ENCODE results near the gene SLC10A1. TPM values are rescaled to one million over a fixed set of nuclear protein-coding genes. Genes with fewer than 3 reads are reported as not detected.

SLC10A1 gene
- total and polyA plus RNA-seq, 2 of the 8 experiments (the other 6 are each of a cell fraction or from before 2014, with no cell fraction given): not detected

DNA sequence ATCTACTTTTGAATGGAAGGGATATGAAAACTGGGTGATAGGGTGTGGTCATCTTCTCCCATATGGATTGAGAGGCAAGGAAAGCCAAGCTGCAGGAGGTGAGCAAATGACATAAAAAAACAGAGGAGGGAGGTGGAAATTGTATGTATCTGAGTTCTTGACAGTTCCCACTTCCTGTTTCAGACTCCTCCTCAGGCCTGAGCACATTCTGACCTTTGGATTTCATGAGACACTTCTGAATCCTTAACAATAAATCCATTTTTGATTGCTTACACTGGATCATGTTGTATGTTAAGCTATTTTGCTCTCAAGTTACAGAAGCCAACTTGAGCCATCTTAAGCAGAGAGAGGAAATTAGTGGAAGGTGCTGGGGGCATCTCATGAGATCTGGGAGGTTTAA, 41.7 kb downstream of the SLC10A1 start:
- Histone ChIP-seq H4K91ac (replicated peaks; ENCODE audit: insufficient read length, low read length) (no peak overlapping the region), H3K14ac (ENCODE audit: insufficient read length) (no peak overlapping the region), H3K23ac (ENCODE audit: insufficient read length) (no peak overlapping the region), H2BK12ac (ENCODE audit: low read depth, low read length) (no peak overlapping the region), H2BK120ac (replicated peaks; ENCODE audit: low read depth, low read length) (no peak overlapping the region), H4K8ac (ENCODE audit: extremely low read depth, insufficient read depth, low read length) (no peak overlapping the region), H2AFZ (ENCODE audit: low read length) (no peak overlapping the region), H3K4ac (replicated peaks; ENCODE audit: insufficient read length, low read depth, low read length) (no peak overlapping the region), H3K9ac (replicated peaks in 1 of 4; ENCODE audit: extremely low read depth in 1 of 4, low read depth in 3 of 4, low read length in 3 of 4) (no peak overlapping the region), H3K36me3 (ENCODE audit: control insufficient read depth in 2 of 4, insufficient read depth in 4 of 4, low read length in 3 of 4) (no peaks in the 10 kb centered on the region), H2AK5ac (ENCODE audit: low read depth, low read length) (no peak overlapping the region), H3K27ac (ENCODE audit: low read depth, low read length) (no peak overlapping the region), H4K20me1 (replicated peaks in 1 of 2; ENCODE audit: control insufficient read depth in 1 of 2, insufficient read depth in 2 of 2, low read length in 2 of 2) (no peaks in the 10 kb centered on the region), H2BK5ac (ENCODE audit: low read depth, low read length) (no peak overlapping the region), H3K79me2 (ENCODE audit: control insufficient read depth in 1 of 2, insufficient read depth in 2 of 2, low read length in 2 of 2) (no peaks in the 10 kb centered on the region), H2BK20ac (ENCODE audit: low read length) (no peak overlapping the region), H2BK15ac (ENCODE audit: low read length) (no peak overlapping the region), H3K4me2 (ENCODE audit: insufficient read depth in 1 of 2, low read depth in 2 of 2, low read length in 2 of 2) (no peak overlapping the region), H3K23me2 (ENCODE audit: low read depth, low read length) (no peaks in the 10 kb centered on the region), H3K18ac (ENCODE audit: extremely low read depth, low read length) (no peak overlapping the region), H3K27me3 (replicated peaks in 1 of 4; ENCODE audit: control insufficient read depth in 3 of 4, extremely low read depth in 1 of 4, insufficient read depth in 3 of 4, low read length in 3 of 4) (no peaks in the 10 kb centered on the region), H3K56ac (replicated peaks; ENCODE audit: insufficient read length, low read depth, low read length) (no peak overlapping the region), H4K5ac (ENCODE audit: insufficient read length, low read depth, low read length) (no peak overlapping the region), H3K9me3 (ENCODE audit: insufficient read depth in 2 of 2, low read depth in 1 of 2, low read length in 1 of 2) (no peaks in the 10 kb centered on the region), H3K79me1 (ENCODE audit: low read depth, low read length) (no peaks in the 10 kb centered on the region), H3K4me1 (replicated peaks in 1 of 4; ENCODE audit: control insufficient read depth in 3 of 4, insufficient read depth in 4 of 4, low read length in 3 of 4) (0 out of 7 replicates have a peak, but pooled peaks cover 0 to 2% (median 0%) of the 10 kb centered on the region in 4 experiments), H3K4me3 (ENCODE audit: extremely low read depth in 1 of 4, insufficient read depth in 2 of 4, low read depth in 3 of 4, low read length in 4 of 4) (no peak overlapping the region)
- ChIA-PET CTCF (ENCODE audit: partially characterized antibody) (interaction anchor here (1.1 to 1.6 kb wide), 4 partner anchors 11 to 258 kb away, joined by 3 to 5 read pairs (median 4); no protein-coding TSS in a partner anchor), POLR2A (ENCODE audit: partially characterized antibody) (interaction anchor here (5.0 kb wide), 1 partner anchor 12 kb away, joined by 39 read pairs; the partner anchor contains the start of gene SRSF5)
- FAIRE-seq (no peak), DNase-seq (ENCODE audit: low read depth in 1 of 2, low spot score in 2 of 2) (no peak)
- TF ChIP-seq ASH2L (IDR thresholded peaks at IDR 0.05; ENCODE audit: low read length) (no peak), TCF12 (IDR thresholded peaks at IDR 0.05; ENCODE audit: low read depth, low read length) (no peak), ATF2 (IDR thresholded peaks at IDR 0.05; ENCODE audit: low read length) (no peak)

All from H1 (cell line).